SJSA1 (cell line): Measurements from ENCODE around the gene PLK3. TPM values are rescaled to one million over a fixed set of nuclear protein-coding genes. Genes with fewer than 3 reads are reported as not detected.
"Not testable (repeated sequence)": the region's sequence is repeated elsewhere in the genome, so short reads cannot be mapped to it uniquely, and the experiment has no call there.

Source experiments
- DNase-seq, 2 experiments: peaks; one replicate each; pipeline ENCODE4 v3.0.0-alpha.2; 2015 to 2020; ENCODE audit warnings: low spot score in 2 of 2, low read depth in 1 of 2
- H3K27ac ChIP-seq: fragments of 250-450 bp; sonication (Bioruptor Pico); 2 replicates; pipeline ENCODE4 v1.5.1; 2020; ENCODE audit warnings: mild to moderate bottlenecking, moderate library complexity
- H3K27me3 ChIP-seq: fragments of 250-450 bp; sonication (Bioruptor Pico); replicated peaks from 2 replicates; pipeline ENCODE4 v1.5.1; 2020; ENCODE audit warnings: mild to moderate bottlenecking, moderate library complexity
- H3K36me3 ChIP-seq: fragments of 250-450 bp; sonication (Bioruptor Pico); 2 replicates; pipeline ENCODE4 v1.5.1; 2020; ENCODE audit warnings: mild to moderate bottlenecking
- H3K4me1 ChIP-seq: fragments of 250-450 bp; sonication (Bioruptor Pico); replicated peaks from 2 replicates; pipeline ENCODE4 v1.6.1; 2021; ENCODE audit warnings: mild to moderate bottlenecking
- H3K4me3 ChIP-seq: fragments of 250-450 bp; sonication (Bioruptor Pico); 2 replicates; pipeline ENCODE4 v1.5.1; 2020; ENCODE audit warnings: mild to moderate bottlenecking
- H3K9me3 ChIP-seq: fragments of 250-450 bp; sonication (Bioruptor Pico); replicated peaks from 2 replicates; pipeline ENCODE4 v1.5.1; 2020; ENCODE audit warnings: mild to moderate bottlenecking
- total RNA-seq: library from RNA; depleted of rRNA; stranded (reverse); fragments of >200 nt; shearing (Covaris generic); gene quantifications from 2 replicates; pipeline ENCODE4 v1.2.3, GENCODE V29; 2014; rRNA removed

PLK3 gene
- 7.0 and 9.6 TPM in 2 replicates for total RNA-seq

DNA sequence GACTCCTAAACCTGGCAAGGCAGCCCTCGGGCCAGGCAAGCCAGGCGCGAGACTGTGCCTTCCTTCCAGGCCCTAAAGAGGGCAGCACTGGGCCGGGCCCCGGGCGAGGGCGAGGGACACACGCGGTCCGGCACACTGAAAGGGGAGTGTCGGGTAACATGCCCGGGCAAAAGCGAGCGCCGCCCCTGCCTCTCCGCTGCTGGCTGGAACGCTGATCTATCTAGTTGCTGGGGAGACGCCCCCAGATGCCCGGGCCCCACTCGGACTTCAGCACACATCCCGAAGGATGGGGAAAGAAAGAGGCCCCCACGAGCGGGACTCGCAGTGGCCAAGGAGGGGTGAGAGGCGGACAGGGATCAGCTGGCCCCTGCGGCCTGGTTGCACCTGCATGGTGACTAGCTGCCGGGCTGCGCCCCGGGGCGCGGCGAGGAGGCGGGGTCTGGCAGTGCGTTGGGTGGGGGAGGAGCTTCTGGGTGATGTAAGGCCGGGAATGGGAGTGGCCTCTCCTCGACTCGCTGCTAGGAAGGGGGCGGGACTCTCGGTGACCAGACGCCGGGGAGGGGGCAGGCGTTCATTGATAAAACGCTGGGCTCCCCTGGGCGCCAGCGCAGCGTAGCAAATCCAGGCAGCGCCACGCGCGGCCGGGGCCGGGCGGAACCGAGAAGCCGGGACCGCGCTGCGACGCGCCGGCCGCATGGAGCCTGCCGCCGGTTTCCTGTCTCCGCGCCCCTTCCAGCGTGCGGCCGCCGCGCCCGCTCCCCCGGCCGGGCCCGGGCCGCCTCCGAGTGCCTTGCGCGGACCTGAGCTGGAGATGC lies at the start of gene PLK3:
Gene PLK3 (plus strand): TSS at position 608 of the 815 bp plus-strand sequence. CDS start 87 bp downstream, at position 695.
- H3K9me3 ChIP-seq = no peaks in the 10 kb centered on the region
- H3K36me3 ChIP-seq = peaks cover 34% of the 10 kb centered on the region
- peaks cover 36% of the 10 kb centered on the region for H3K4me1 ChIP-seq
- peak within 1 kb of the TSS; percentile 79 for H3K4me3 ChIP-seq
- no peaks in the 10 kb centered on the region for H3K27me3 ChIP-seq
- peak within 1 kb of the TSS; percentile 53 for H3K27ac ChIP-seq
- peak; percentile 98 to 99 for DNase-seq

DNA sequence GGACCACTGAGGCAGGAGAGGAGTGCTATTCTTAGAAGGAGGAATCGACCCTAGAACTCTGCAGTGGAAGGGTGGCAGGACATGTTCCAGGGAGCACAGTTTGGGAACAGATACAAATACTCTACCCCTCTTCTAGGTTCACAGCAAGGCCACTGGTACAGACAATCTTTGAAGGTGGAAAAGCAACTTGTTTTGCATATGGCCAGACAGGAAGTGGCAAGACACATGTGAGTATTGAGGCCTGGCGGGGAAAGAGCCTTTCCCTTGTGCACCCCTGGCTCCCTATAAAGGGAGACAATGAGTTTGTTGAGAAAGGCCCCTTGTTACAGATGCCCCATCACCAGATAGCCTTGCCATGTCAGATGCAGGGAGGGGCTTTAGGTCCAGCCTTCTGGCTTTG lies 42.8 kb upstream of the PLK3 start:
- H3K27ac ChIP-seq = no peak overlapping the region
- H3K36me3 ChIP-seq = peaks cover 100% of the 10 kb centered on the region
- no peaks in the 10 kb centered on the region for H3K27me3 ChIP-seq
- H3K9me3 ChIP-seq = no peaks in the 10 kb centered on the region; the same call in 1 of the 2 replicates
- H3K4me3 ChIP-seq = no peak overlapping the region
- DNase-seq = no peak
- H3K4me1 ChIP-seq = no peaks in the 10 kb centered on the region

DNA sequence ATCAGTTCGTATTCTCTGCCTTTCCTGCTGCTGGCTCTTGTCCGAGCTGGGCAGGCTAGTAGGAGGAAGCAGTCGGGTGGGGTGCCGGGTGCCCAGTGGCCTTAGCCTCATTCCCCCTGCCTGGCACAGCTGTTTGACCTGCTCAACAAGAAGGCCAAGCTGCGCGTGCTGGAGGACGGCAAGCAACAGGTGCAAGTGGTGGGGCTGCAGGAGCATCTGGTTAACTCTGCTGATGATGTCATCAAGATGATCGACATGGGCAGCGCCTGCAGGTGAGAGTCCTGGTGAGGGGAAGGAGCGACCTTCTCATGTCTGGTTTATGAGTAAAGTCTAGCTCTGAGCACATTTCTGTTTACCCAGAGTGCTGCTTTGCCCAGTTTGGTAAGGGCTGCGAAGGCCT lies 41.1 kb upstream of the PLK3 start:
- Histone ChIP-seq H3K9me3 (no peaks in the 10 kb centered on the region; the same call in 1 of the 2 replicates), H3K27ac (no peak overlapping the region), H3K4me3 (no peak overlapping the region), H3K4me1 (no peaks in the 10 kb centered on the region), H3K27me3 (no peaks in the 10 kb centered on the region), H3K36me3 (peaks cover 100% of the 10 kb centered on the region)
- no peak for DNase-seq

DNA sequence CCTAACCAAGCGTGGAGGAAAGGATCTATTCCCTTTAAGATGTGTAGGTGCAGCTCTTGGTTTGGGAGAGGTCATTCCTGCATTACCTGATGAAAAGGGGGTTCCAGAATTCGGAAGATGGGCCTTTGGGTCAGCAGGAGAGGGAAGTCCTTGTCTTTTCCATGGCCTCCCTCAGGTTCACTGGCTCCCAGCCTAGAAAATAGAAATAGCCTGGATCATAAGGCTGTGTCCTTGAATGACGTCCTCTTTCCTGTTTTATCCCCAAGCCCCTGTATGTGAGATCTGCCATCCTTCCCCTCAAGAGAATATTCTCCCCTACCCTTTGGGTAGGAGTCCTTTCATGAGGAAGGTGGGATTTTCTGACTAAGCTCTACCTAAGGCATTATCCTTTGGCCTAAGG lies 39.3 kb upstream of the PLK3 start:
- Histone ChIP-seq H3K27me3 (no peaks in the 10 kb centered on the region), H3K9me3 (no peaks in the 10 kb centered on the region; the same call in 1 of the 2 replicates), H3K36me3 (peaks cover 100% of the 10 kb centered on the region), H3K4me1 (no peaks in the 10 kb centered on the region), H3K4me3 (no peak overlapping the region), H3K27ac (no peak overlapping the region)
- DNase-seq = no peak

DNA sequence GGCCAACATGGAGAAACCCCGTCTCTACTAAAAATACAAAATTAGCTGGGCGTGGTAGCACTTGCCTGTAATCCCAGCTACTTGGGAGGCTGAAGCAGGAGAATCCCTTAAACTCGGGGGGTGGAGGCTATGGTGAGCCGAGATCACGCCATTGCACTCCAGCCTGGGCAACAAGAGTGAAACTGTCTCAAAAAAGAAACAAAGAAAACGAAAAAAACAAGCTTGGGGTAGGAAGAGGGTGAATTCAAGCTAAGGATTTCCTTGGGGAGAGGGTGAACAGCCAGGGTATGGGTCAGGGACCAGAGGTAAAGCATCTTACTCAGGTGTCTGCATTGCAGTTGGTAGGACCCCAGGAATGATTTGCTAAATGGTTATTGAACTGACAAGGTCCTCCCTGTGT lies 33.8 kb upstream of the PLK3 start:
- not testable (repeated sequence) for H3K27ac ChIP-seq, DNase-seq, H3K9me3 ChIP-seq, H3K27me3 ChIP-seq, H3K4me3 ChIP-seq, H3K4me1 ChIP-seq
- H3K36me3 ChIP-seq = peaks cover 70% of the 10 kb centered on the region

DNA sequence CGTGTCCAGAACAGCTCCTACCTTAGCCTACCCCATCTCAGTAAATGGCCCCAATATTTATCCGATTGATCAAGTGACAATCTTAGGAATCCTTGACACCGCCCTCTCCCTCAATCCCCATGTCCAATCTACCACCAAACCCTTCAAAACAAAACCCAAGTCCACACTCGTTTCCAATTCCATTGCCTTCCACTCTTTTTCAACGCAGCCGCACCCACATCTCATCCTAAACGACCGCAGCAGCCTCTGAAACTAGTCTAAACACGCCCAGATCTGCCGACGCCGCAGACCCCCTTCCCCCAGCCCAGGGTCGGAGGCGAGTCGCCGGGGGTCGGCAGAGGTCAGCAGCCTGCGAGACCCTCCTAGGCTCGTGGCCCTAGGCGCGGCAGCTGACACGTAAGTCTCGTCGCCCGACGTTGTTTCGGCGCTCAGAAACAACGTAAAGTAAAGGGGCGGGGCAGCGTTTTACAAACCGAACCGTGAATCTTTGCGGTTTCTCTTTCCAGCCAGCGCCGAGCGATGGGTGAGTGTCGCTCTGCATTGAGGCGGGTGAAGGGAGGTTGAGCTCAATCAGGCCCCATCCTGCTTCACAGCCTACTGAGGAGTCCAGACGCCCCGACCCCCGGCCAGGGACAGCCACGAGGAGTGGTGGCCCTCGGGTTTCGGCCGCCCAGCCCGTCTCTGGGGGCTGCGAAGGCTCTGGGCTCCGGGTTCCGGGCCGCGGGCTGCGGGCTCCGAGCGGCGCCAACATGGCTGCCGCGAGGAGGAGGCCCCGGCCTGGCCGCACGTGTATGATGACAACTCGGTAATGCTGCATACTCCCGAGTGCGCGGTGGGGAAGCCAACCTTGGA lies 24.9 kb upstream of the PLK3 start, which contains the start of gene RPS8:
Gene RPS8 (plus strand): TSS at position 463 of the 852 bp plus-strand sequence. CDS start 57 bp downstream, at position 520.
- Histone ChIP-seq H3K27me3 (no peaks in the 10 kb centered on the region), H3K9me3 (no peaks in the 10 kb centered on the region), H3K4me3 (peak within 1 kb of the TSS; percentile 67), H3K27ac (peak within 1 kb of the TSS; percentile 82), H3K36me3 (peaks cover 52% of the 10 kb centered on the region), H3K4me1 (peaks cover 20% of the 10 kb centered on the region)
- peak; percentile 93 for DNase-seq

DNA sequence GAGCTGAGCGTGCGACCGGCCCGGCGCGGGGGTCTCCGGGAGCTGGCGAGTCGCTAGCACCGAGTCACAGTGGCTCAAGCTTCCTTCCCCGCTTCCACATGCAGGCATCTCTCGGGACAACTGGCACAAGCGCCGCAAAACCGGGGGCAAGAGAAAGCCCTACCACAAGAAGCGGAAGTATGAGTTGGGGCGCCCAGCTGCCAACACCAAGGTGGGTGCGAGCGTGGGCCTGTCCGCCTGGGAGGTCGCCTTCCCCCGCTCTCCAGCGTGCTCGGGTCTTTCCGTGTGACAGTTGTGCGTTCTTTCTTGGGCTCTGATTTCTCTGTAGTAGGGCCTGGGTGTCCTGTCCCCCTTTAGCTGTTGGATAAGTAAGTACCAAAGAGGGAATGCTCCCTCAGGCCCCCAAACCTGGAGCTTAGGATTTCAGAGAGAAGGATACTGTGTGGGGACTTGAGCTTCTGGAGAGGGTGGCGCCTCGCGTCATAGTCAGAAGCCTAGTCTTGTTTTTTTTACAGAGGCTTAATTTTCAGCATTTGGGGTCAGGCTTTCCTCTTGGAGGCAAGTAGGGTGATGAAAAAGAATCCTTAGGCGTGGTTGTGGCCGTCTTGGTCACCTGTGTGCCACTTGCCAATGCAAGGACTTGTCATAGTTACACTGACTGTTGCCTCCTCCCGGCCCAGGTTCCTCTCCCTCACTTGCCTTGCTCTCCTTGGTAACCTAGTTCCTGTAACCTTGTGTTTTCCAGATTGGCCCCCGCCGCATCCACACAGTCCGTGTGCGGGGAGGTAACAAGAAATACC lies 24.0 kb upstream of the PLK3 start:
- H3K27ac ChIP-seq = peak overlapping the region; percentile 82
- H3K9me3 ChIP-seq = no peaks in the 10 kb centered on the region
- no peak for DNase-seq
- H3K4me1 ChIP-seq = peaks cover 20% of the 10 kb centered on the region
- peaks cover 60% of the 10 kb centered on the region for H3K36me3 ChIP-seq
- no peaks in the 10 kb centered on the region for H3K27me3 ChIP-seq
- peak overlapping the region; percentile 67 for H3K4me3 ChIP-seq

DNA sequence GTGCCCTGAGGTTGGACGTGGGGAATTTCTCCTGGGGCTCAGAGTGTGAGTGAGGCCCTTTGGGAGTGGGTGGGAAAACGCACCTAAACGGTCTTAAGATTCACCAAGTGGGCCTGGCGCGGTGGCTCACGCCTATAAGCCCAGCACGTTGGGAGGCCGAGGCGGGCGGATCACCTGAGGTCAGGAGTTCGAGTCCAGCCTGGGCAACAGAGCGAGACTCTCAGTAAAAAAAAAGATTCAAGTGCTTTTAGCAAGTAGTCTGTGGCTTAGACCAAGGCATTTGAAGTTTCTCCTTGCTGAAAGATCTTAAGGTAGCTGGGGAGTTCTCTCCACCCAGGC lies 23.5 kb upstream of the PLK3 start:
- no peak for DNase-seq
- Histone ChIP-seq H3K4me3 (peak overlapping the region; percentile 67), H3K27me3 (no peaks in the 10 kb centered on the region), H3K27ac (no peak overlapping the region), H3K9me3 (no peaks in the 10 kb centered on the region), H3K4me1 (peaks cover 20% of the 10 kb centered on the region), H3K36me3 (peaks cover 66% of the 10 kb centered on the region)

DNA sequence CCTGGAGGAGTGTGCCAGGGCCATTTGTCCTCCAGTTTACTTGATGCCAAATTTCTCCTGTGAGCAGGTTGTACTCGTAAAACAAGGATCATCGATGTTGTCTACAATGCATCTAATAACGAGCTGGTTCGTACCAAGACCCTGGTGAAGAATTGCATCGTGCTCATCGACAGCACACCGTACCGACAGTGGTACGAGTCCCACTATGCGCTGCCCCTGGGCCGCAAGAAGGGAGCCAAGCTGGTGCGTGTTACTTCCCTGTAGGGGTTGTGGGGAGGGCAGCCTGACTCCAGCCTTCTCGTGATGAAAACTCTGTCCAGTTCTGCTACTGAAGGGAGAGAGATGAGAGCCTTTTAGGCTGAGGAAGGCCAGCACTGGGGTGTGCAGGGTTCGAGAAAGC lies 22.6 kb upstream of the PLK3 start:
- Histone ChIP-seq H3K36me3 (peaks cover 72% of the 10 kb centered on the region), H3K4me1 (peaks cover 20% of the 10 kb centered on the region), H3K27me3 (no peaks in the 10 kb centered on the region), H3K4me3 (peak overlapping the region; percentile 67), H3K27ac (no peak overlapping the region), H3K9me3 (no peaks in the 10 kb centered on the region)
- DNase-seq = no peak

DNA sequence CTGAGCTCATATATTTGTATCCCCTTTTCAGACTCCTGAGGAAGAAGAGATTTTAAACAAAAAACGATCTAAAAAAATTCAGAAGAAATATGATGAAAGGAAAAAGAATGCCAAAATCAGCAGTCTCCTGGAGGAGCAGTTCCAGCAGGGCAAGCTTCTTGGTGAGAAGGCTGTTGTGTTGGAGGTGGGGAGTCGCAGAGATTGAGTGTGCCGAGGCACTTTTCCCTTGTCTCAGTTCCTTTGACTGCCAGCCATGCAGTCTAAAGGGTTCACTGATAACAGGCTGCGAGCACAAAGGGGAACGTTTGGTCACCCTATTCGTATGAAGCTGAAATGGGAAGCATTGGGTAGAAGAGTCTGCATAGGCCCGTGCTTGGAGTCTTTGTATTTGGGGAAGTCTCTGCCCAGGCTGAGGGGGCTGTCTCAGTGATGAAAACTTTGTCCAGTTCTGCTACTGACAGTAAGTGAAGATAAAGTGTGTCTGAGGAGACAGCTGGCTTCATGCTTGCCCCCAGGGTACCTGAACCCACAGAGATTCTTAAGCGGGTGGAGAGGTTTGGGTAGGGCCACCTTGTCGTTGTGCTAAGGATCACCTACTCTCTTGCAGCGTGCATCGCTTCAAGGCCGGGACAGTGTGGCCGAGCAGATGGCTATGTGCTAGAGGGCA lies 22.1 kb upstream of the PLK3 start:
- no peaks in the 10 kb centered on the region for H3K9me3 ChIP-seq
- no peak for DNase-seq
- H3K27me3 ChIP-seq = no peaks in the 10 kb centered on the region
- H3K27ac ChIP-seq = no peak overlapping the region
- no peak overlapping the region for H3K4me3 ChIP-seq
- H3K36me3 ChIP-seq = peaks cover 73% of the 10 kb centered on the region
- H3K4me1 ChIP-seq = peaks cover 20% of the 10 kb centered on the region

DNA sequence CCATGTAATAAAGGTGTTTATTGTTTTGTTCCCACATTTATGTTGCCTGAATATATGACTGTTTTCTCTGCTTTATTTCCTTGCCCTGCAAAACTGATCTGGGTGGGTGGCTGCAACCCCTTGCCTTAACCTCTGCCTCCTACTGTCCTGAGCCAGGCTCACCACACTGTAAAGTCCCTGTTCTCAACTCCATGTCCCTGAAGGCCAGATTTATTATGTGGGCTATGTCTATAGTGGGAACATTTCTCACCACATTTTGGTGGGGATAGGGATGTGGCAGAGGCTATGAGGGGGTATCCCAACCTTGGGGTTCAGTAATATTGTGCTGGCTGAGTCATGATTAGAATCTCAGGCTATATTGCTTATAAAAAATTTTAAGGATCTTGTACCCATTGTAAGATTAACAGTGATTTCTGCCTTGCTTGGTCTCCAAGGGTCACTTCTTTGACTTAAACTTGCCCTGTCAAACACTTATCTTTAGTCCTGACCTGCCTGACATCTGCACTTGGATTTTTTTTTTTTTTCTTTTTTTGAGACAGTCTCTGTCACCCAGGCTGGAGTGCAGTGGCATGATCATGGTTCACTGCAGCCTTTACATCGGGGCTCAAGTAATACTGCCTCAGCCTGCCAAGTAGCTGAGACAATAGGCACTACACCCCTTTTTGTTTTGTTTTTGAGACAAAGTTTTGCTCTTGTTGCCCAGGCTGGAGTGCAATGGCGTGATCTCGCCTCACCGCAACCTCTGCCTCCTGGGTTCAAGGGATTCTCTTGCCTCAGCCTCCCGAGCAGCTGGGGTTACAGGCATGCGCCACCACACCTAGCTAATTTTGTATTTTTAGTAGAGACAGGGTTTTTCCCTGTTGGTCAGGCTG lies 21.2 kb upstream of the PLK3 start:
- Histone ChIP-seq H3K4me3 (no peak overlapping the region), H3K27me3 (0 out of 2 replicates have a peak, but pooled peaks cover 2% of the 10 kb centered on the region), H3K4me1 (peaks cover 24% of the 10 kb centered on the region), H3K27ac (no peak overlapping the region), H3K36me3 (peaks cover 77% of the 10 kb centered on the region), H3K9me3 (no peaks in the 10 kb centered on the region)
- no peak for DNase-seq

DNA sequence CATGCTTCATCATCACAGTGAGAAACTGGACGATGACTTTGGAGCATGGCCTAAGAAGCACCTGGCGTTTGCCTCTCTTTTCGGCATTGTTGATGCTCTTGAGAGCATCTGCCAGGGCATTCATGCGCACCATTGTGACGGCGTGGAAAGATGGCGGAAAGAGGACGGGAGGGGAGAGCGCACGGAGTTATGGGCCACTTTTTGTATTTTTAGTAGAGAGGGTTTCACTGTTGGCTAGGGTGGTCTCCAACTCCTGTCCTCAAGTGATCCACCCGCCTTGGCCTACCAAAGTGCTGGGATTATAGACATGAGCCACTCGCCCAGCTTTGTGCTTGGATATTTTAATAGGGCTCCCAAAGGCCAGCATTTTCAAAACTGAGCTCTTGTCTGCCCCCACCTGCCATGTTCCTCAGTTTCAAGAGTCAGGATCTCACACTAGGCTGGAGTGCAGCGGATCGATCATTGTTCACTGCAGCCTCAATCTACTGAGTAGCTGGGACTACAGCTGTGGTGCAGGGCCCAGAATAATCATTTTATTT lies 19.5 kb upstream of the PLK3 start:
- H3K27me3 ChIP-seq = 0 out of 2 replicates have a peak, but pooled peaks cover 2% of the 10 kb centered on the region
- H3K4me1 ChIP-seq = peaks cover 19% of the 10 kb centered on the region
- no peak for DNase-seq
- H3K4me3 ChIP-seq = no peak overlapping the region
- H3K27ac ChIP-seq = no peak overlapping the region
- peaks cover 71% of the 10 kb centered on the region for H3K36me3 ChIP-seq
- H3K9me3 ChIP-seq = no peaks in the 10 kb centered on the region
